PFSK-1 (cell line): ENCODE results near the gene DPH1.

Experiments used
- POLR2AphosphoS5 ChIP-seq: IDR thresholded peaks from 2 replicates; pipeline ENCODE4 v1.6.1; 2012; ENCODE audit warnings: low read depth, mild to moderate bottlenecking, control low read depth, low read length, moderate library complexity
- SIN3A ChIP-seq: IDR thresholded peaks from 2 replicates; pipeline ENCODE4 v1.6.1; 2012; ENCODE audit warnings: mild to moderate bottlenecking, low read length, moderate library complexity, borderline replicate concordance; ENCODE audit not compliant: insufficient read depth
- TF ChIP-seq, protein P1 (sequence below), 2 experiments: IDR thresholded peaks; 2 replicates each; pipeline versions ENCODE4 v1.6.1 to v1.8.0; 2011 to 2012; ENCODE audit warnings: low read depth in 2 of 2, low read length in 2 of 2, control low read depth in 1 of 2, inconsistent platforms in 1 of 2, mild to moderate bottlenecking in 1 of 2, moderate library complexity in 1 of 2; ENCODE audit not compliant: insufficient read depth in 1 of 2

DNA sequence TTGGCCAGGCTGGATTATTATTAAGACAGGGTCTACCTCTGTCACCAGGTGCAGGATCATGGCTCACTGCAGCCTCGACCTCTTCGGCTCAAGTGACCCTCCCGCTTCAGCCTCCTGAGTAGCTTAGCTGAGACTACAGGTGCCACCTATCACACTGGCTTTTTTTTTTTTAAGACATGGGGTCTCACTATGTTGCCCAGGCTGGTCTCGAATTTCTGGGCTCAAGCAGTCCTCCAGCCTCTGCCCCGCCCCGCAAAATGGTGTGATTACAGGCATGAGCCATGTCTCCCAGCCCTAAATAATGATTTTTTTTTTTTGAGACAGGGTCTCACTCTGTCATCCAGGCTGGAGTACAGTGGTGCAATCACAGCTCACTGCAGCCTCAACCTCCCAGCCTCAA is 17.6 kb downstream of the DPH1 start:
- TF ChIP-seq SIN3A (no peak), POLR2AphosphoS5 (no peak)
- TF ChIP-seq, protein P1, sequence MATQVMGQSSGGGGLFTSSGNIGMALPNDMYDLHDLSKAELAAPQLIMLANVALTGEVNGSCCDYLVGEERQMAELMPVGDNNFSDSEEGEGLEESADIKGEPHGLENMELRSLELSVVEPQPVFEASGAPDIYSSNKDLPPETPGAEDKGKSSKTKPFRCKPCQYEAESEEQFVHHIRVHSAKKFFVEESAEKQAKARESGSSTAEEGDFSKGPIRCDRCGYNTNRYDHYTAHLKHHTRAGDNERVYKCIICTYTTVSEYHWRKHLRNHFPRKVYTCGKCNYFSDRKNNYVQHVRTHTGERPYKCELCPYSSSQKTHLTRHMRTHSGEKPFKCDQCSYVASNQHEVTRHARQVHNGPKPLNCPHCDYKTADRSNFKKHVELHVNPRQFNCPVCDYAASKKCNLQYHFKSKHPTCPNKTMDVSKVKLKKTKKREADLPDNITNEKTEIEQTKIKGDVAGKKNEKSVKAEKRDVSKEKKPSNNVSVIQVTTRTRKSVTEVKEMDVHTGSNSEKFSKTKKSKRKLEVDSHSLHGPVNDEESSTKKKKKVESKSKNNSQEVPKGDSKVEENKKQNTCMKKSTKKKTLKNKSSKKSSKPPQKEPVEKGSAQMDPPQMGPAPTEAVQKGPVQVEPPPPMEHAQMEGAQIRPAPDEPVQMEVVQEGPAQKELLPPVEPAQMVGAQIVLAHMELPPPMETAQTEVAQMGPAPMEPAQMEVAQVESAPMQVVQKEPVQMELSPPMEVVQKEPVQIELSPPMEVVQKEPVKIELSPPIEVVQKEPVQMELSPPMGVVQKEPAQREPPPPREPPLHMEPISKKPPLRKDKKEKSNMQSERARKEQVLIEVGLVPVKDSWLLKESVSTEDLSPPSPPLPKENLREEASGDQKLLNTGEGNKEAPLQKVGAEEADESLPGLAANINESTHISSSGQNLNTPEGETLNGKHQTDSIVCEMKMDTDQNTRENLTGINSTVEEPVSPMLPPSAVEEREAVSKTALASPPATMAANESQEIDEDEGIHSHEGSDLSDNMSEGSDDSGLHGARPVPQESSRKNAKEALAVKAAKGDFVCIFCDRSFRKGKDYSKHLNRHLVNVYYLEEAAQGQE (IDR thresholded peaks at IDR 0.05; ENCODE audit: insufficient read depth in 1 of 2, low read depth in 2 of 2, low read length in 2 of 2): no peak
